Measurements from ENCODE around the gene TMC7. TPM values are rescaled to one million over a fixed set of nuclear protein-coding genes. Genes with fewer than 3 reads are reported as not detected.

The TMC7 gene
- total and polyA plus RNA-seq, 12 donors = 0.10 to 1.4 (median 0.35) TPM; not detected in 1

GRCh38 chr16:19088341-19088916 lies 104.7 kb downstream of the TMC7 start:
- no peak overlapping the region for H3K27ac ChIP-seq
- H3K9me3 ChIP-seq (replicated peaks in 1 of 3) = no peaks in the 10 kb centered on the region
- 81 to 88% (median 84%) methylated on average over 5 of the region's 5 CpGs for WGBS, 4 donors
- H3K27me3 ChIP-seq = no peaks in the 10 kb centered on the region
- H3K4me1 ChIP-seq (replicated peaks in 1 of 2) = peaks cover 9 to 14% of the 10 kb centered on the region in 2 donors
- DNase-seq = no peak
- intact Hi-C loops (cut with DNase I) = loop anchor here (5.0 to 10.0 kb wide), 4 partner anchors 79 to 416 kb away; partner anchors contain the start of gene SYT17 (in 1 of the 2)
- no peaks in the 10 kb centered on the region for H3K36me3 ChIP-seq (replicated peaks in 1 of 2)
- TF ChIP-seq CTCF (IDR thresholded peaks at IDR 0.05) = no peak
- TF ChIP-seq POLR2A (IDR thresholded peaks at IDR 0.05) = no peak
- no peak overlapping the region for H3K4me3 ChIP-seq

GRCh38 chr16:19089410-19089955 lies 105.7 kb downstream of the TMC7 start:
- DNase-seq = no peak
- 86 to 90% (median 88%) methylated on average over 3 of the region's 3 CpGs for WGBS, 4 donors
- no peak for TF ChIP-seq POLR2A (IDR thresholded peaks at IDR 0.05)
- TF ChIP-seq CTCF (IDR thresholded peaks at IDR 0.05) = no peak

DNA sequence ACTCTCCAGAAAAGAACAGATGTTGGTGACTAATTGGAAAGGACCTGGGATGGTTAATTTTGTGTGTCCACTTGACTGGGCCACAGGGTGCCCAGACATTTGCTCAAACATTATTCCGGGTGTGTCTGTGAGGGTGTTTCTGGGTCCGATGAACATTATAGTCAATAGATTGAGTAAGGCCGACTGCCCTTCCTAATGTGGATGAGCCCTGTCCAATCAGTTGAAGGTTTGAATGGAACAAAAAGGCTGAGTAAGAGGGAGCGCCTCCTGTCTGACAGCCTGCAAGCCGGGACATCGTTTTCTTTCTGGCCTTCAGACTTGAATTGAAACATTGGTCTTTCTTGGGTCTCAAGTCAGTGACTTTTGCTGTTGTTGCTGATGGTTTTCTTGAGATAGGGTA lies 107.2 kb downstream of the TMC7 start:
- WGBS, 4 donors = 86 to 93% (median 91%) methylated on average over 6 of the region's 6 CpGs
- TF ChIP-seq CTCF (IDR thresholded peaks at IDR 0.05) (no peak), POLR2A (IDR thresholded peaks at IDR 0.05) (no peak)
- no peak overlapping the region for H3K27ac ChIP-seq
- no peaks in the 10 kb centered on the region for H3K36me3 ChIP-seq (replicated peaks in 1 of 2)
- intact Hi-C loops (cut with DNase I) = loop anchor here in 1 of 2 donors (10.0 kb wide), 1 partner anchor 414 kb away; no protein-coding TSS in a partner anchor
- H3K27me3 ChIP-seq = no peaks in the 10 kb centered on the region
- H3K9me3 ChIP-seq (replicated peaks in 1 of 3) = no peaks in the 10 kb centered on the region
- peaks cover 8 to 9% of the 10 kb centered on the region in 2 donors for H3K4me1 ChIP-seq (replicated peaks in 1 of 2)
- H3K4me3 ChIP-seq = no peak overlapping the region
- DNase-seq = no peak

More at GRCh38 chr16:19089410-19089955, 105.7 kb downstream of the TMC7 start:
- Histone ChIP-seq H3K9me3 (replicated peaks in 1 of 3) (no peaks in the 10 kb centered on the region), H3K4me1 (replicated peaks in 1 of 2) (peaks cover 9 to 14% of the 10 kb centered on the region in 2 donors), H3K36me3 (replicated peaks in 1 of 2) (no peaks in the 10 kb centered on the region), H3K27ac (no peak overlapping the region), H3K4me3 (no peak overlapping the region), H3K27me3 (no peaks in the 10 kb centered on the region)
- intact Hi-C loops (cut with DNase I) = loop anchor here (5.0 to 10.0 kb wide), 4 partner anchors 78 to 415 kb away; partner anchors contain the start of gene SYT17 (in 1 of the 2)

DNA sequence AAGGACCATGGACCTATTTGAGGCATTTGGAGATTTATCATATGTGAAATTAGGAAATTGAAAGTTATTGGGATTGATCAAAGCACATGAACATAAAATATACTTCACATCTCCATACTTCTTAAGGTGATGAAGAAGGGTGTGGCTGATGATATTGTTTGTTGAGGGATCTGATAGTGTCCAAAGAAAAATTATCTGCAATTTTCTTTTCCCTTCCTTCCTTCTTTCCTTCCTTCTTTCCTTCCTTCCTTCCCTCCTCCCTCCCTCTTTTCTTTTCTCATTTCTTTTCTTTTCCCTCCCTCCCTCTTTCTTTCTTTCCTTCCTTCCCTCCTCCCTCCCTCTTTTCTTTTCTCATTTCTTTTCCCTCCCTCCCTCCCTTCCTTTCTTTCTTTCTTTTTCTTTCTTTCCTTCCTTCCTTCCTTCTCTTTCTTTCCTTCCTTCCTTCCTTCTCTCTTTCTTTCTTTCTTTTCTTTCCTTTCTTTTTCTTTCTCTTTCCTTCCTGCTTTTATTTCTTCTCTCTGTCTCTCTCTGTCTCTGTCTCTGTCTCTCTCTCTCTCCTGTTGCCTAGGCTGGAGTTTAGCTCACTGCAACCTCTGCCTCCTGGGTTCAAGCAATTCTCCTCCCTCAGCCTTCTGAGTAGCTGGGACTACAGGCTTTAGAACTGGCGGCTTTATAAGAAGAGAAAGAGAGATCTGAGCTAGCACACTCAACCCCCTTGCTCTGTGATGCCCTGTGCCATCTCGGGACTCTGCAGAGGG lies 109.1 kb downstream of the TMC7 start:
- Histone ChIP-seq H3K9me3 (replicated peaks in 1 of 3) (no peaks in the 10 kb centered on the region), H3K27ac (no peak overlapping the region), H3K36me3 (replicated peaks in 1 of 2) (no peaks in the 10 kb centered on the region), H3K4me3 (no peak overlapping the region), H3K27me3 (no peaks in the 10 kb centered on the region), H3K4me1 (replicated peaks in 1 of 2) (no peaks in the 10 kb centered on the region)
- 65 to 69% (median 66%) methylated on average over 2 of the region's 2 CpGs for WGBS, 4 donors
- intact Hi-C loops (cut with DNase I) = loop anchor here in 1 of 2 donors (10.0 kb wide), 1 partner anchor 412 kb away; no protein-coding TSS in a partner anchor
- DNase-seq = no peak
- no peak for TF ChIP-seq CTCF (IDR thresholded peaks at IDR 0.05)
- no peak for TF ChIP-seq POLR2A (IDR thresholded peaks at IDR 0.05)
